ENCODE results near the gene SLC9A8. TPM values are rescaled to one million over a fixed set of nuclear protein-coding genes. Genes with fewer than 3 reads are reported as not detected.

SLC9A8 gene
- total RNA-seq, 1 donor from 2014 or later, result 10.5 TPM

DNA sequence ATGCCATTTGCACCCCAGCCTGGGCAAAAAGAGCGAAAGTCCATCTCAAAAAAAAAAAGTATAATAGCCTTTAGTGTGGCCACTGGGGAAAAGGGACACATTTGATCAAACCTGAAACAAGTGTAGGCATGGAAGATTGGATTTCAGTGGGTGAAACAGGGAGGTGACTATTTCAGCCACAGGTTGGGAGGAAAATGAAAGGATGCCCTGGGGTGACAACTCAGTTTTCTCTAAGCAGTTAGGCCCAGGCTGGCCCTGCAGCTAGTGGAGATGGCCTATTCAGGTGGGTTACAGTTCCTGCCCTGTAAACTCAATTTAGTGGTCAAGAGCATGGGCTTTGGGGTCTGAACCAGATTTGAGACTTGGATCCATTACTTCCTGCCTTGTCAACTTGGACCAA lies 66.3 kb downstream of the SLC9A8 start:
- Mint-ChIP-seq H3K9me3 (ENCODE audit: unreplicated experiment) (no peaks in the 10 kb centered on the region), H3K27ac (ENCODE audit: unreplicated experiment) (no peak overlapping the region), H3K4me1 (ENCODE audit: unreplicated experiment) (peaks cover 4% of the 10 kb centered on the region), H3K4me3 (ENCODE audit: unreplicated experiment) (no peak overlapping the region), H3K27me3 (ENCODE audit: unreplicated experiment) (peaks cover 3% of the 10 kb centered on the region), H3K36me3 (ENCODE audit: low read depth, unreplicated experiment) (peaks cover 12% of the 10 kb centered on the region)
- TF ChIP-seq, protein P1, sequence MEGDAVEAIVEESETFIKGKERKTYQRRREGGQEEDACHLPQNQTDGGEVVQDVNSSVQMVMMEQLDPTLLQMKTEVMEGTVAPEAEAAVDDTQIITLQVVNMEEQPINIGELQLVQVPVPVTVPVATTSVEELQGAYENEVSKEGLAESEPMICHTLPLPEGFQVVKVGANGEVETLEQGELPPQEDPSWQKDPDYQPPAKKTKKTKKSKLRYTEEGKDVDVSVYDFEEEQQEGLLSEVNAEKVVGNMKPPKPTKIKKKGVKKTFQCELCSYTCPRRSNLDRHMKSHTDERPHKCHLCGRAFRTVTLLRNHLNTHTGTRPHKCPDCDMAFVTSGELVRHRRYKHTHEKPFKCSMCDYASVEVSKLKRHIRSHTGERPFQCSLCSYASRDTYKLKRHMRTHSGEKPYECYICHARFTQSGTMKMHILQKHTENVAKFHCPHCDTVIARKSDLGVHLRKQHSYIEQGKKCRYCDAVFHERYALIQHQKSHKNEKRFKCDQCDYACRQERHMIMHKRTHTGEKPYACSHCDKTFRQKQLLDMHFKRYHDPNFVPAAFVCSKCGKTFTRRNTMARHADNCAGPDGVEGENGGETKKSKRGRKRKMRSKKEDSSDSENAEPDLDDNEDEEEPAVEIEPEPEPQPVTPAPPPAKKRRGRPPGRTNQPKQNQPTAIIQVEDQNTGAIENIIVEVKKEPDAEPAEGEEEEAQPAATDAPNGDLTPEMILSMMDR (IDR thresholded peaks at IDR 0.05; ENCODE audit: unreplicated experiment), result no peak
- no peak for DNase-seq (ENCODE audit: low spot score)

DNA sequence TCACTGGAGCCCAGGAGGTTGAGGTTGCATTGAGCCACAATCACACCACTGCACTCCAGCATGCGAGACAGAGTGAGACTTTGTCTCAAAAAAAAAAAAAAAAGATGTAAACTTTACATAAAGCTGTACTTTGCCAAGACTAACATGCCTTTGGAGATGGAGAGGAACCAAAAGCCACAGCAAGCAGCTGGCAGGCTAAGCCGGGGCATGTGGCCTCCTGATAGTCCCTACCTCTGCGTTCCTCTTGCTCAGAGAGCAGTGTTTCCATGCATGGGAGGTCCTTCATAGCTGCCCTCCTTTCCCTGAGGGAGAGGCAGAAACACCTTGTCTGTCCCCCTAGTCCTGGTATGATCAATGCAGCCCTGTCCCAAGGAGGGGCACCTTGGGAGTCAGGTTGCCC lies 67.5 kb downstream of the SLC9A8 start:
- H3K9me3 Mint-ChIP-seq (ENCODE audit: unreplicated experiment), result no peaks in the 10 kb centered on the region
- no peak overlapping the region for H3K27ac Mint-ChIP-seq (ENCODE audit: unreplicated experiment)
- TF ChIP-seq, protein P1 (IDR thresholded peaks at IDR 0.05; ENCODE audit: unreplicated experiment), result no peak
- no peaks in the 10 kb centered on the region for H3K4me1 Mint-ChIP-seq (ENCODE audit: unreplicated experiment)
- DNase-seq (ENCODE audit: low spot score), result no peak
- no peak overlapping the region for H3K4me3 Mint-ChIP-seq (ENCODE audit: unreplicated experiment)
- H3K36me3 Mint-ChIP-seq (ENCODE audit: low read depth, unreplicated experiment), result peaks cover 15% of the 10 kb centered on the region
- peaks cover 5% of the 10 kb centered on the region for H3K27me3 Mint-ChIP-seq (ENCODE audit: unreplicated experiment)

DNA sequence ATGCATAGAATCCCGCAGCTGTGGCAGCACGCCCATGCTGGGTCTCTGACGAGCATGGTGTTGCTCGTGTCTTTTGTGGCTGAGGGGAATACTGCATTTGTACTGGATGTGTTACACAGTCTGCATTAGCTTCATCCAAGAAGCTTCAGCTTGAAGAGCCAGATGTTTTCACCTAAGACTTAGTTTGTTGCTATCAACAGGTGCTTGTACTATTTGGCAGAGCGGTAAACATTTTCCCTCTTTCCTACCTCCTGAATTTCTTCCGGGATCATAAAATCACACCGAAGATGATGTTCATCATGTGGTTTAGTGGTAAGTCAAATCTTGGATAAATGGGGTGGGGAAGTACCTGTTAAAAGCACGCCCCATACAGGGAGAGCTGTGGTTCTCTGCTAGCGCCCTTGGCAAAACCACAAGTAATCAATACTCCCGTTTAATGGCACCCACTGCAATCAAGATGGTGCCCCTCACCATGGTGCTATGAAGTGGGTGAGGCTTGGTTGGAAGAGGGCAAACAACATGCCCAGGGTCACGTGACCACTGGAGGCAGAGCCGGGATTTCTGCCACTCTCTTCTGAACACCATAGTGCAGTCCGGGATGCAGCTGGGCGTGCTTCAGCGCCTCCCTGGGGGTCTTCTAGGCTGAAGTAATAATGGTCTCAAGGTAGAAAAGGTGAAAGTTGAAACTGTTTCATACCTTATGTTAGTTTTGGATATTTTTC lies 68.3 kb downstream of the SLC9A8 start:
- Mint-ChIP-seq H3K36me3 (ENCODE audit: low read depth, unreplicated experiment) (peaks cover 15% of the 10 kb centered on the region), H3K27ac (ENCODE audit: unreplicated experiment) (no peak overlapping the region), H3K4me3 (ENCODE audit: unreplicated experiment) (no peak overlapping the region), H3K9me3 (ENCODE audit: unreplicated experiment) (no peaks in the 10 kb centered on the region), H3K4me1 (ENCODE audit: unreplicated experiment) (no peaks in the 10 kb centered on the region), H3K27me3 (ENCODE audit: unreplicated experiment) (peaks cover 5% of the 10 kb centered on the region)
- TF ChIP-seq, protein P1 (IDR thresholded peaks at IDR 0.05; ENCODE audit: unreplicated experiment), result no peak
- DNase-seq (ENCODE audit: low spot score), result no peak

DNA sequence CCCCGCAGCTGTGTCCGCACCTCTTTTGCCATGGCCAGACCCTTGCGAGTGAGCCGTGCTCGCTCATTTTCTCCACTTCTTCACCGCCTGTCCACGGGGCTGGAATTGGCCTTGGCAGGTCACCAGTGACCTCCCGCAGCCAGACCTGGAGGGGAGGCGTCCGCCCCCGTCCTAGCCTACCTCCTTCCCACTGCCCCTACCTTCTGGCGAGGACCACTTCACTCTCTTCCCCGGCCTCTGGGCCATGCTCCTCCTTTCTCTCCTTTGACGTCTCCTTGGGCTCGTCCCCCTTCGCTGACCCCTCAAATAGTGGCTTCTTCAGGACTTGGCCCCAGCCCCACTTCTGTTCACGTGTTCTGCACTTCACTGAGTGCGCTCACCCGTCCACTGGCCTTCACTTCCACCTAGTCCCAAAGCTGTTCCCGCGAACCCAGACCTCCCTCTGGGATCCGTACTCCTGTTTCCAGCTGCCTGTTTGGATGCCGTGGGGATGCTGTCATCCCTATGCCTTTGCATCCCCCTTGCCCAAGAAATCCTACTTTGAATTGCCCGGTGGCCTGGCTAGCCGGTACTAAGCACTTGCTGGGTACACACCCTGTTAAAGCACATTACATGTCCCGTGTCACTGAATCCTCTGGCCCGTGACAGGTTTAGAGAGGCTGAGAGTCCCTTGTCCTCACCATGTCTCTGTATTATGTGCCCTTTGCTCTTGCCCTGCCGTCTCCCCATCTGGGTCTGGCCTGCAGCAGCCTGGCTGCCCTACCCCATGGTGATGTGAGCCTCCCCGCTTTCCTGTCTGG lies 69.7 kb downstream of the SLC9A8 start:
- DNase-seq (ENCODE audit: low spot score), result no peak
- H3K9me3 Mint-ChIP-seq (ENCODE audit: unreplicated experiment), result no peaks in the 10 kb centered on the region
- TF ChIP-seq, protein P1 (IDR thresholded peaks at IDR 0.05; ENCODE audit: unreplicated experiment), result no peak
- H3K4me1 Mint-ChIP-seq (ENCODE audit: unreplicated experiment), result peaks cover 6% of the 10 kb centered on the region
- peaks cover 19% of the 10 kb centered on the region for H3K36me3 Mint-ChIP-seq (ENCODE audit: low read depth, unreplicated experiment)
- no peak overlapping the region for H3K27ac Mint-ChIP-seq (ENCODE audit: unreplicated experiment)
- H3K27me3 Mint-ChIP-seq (ENCODE audit: unreplicated experiment), result peaks cover 5% of the 10 kb centered on the region
- H3K4me3 Mint-ChIP-seq (ENCODE audit: unreplicated experiment), result peak overlapping the region; percentile 19
